B cell (primary cell): ENCODE measurements around the gene MYMK. TPM values are rescaled to one million over a fixed set of nuclear protein-coding genes. Genes with fewer than 3 reads are reported as not detected.

Experiments
- ATAC-seq: fragments of 200-7000 bp; cut with Tn5 transposase; one replicate; pipeline ENCODE4 v1.10.0; 2021; ENCODE audit warnings: low read depth, mild to moderate bottlenecking, moderate number of reproducible peaks, moderate library complexity
- CTCF ChIA-PET: fragments of 350-600 bp; sonication (Branson Sonifier 250); formaldehyde crosslinking; loops from one replicate; lab custom pipeline; 2021; ENCODE audit warnings: antibody characterized with exemption, inconsistent platforms; lab: Charles Lee
- POLR2A ChIA-PET: fragments of 350-600 bp; sonication (Branson Sonifier 250); formaldehyde crosslinking; loops from one replicate; lab custom pipeline; 2021; ENCODE audit warnings: antibody characterized with exemption; lab: Charles Lee
- DNase-seq: peaks from one replicate; pipeline ENCODE4 v3.0.0; 2013
- H2AFZ ChIP-seq: 2 replicates; pipeline ENCODE4 v1.6.1; 2012; ENCODE audit warnings: mild to moderate bottlenecking, low read depth, low read length; ENCODE audit not compliant: insufficient read depth, poor library complexity, severe bottlenecking
- H3K27ac ChIP-seq, 2 donors: 1 replicate in 1 of 2; 2 replicates in 1 of 2; pipeline ENCODE4 v1.5.1; 2012 to 2013; ENCODE audit warnings: low read length in 2 of 2, mild to moderate bottlenecking in 2 of 2, moderate library complexity in 1 of 2
- H3K27me3 ChIP-seq, 4 experiments: fragments of 200-600 bp in 1 of 4; sonication (generic) in 1 of 4; replicated peaks in 1 of 4; 1 replicate in 2 of 4; 2 replicates in 2 of 4; pipeline versions ENCODE4 v1.6.1 to v1.7.0; 2013 to 2016; ENCODE audit warnings: low read length in 3 of 4, mild to moderate bottlenecking in 2 of 4, mixed read lengths in 1 of 4, moderate library complexity in 1 of 4; ENCODE audit not compliant: insufficient read depth in 4 of 4, control insufficient read depth in 3 of 4; ENCODE audit errors: control extremely low read depth in 1 of 4
- H3K36me3 ChIP-seq, 2 experiments: replicated peaks in 1 of 2; 1 replicate in 1 of 2; 2 replicates in 1 of 2; pipeline versions ENCODE4 v1.6.1 to v1.7.1; 2013; ENCODE audit warnings: low read length in 1 of 2; ENCODE audit not compliant: insufficient read depth in 2 of 2, control insufficient read depth in 1 of 2; ENCODE audit errors: control extremely low read depth in 1 of 2, extremely low read depth in 1 of 2
- H3K4me1 ChIP-seq, 2 donors: fragments of 200-600 bp in 1 of 2; sonication (generic) in 1 of 2; 1 replicate in 1 of 2; 2 replicates in 1 of 2; pipeline versions ENCODE4 v1.5.1 to v1.6.1; 2013 to 2017; ENCODE audit warnings: low read length in 2 of 2; ENCODE audit not compliant: control insufficient read depth in 2 of 2, insufficient read depth in 2 of 2
- H3K4me2 ChIP-seq: replicated peaks from 2 replicates; pipeline ENCODE3; 2012; ENCODE audit warnings: mild to moderate bottlenecking, low read depth, low read length; ENCODE audit not compliant: poor library complexity, severe bottlenecking
- H3K4me3 ChIP-seq, 5 experiments: fragments of 200-600 bp in 1 of 5; sonication (generic) in 1 of 5; 1 replicate in 3 of 5; 2 replicates in 2 of 5; pipeline versions ENCODE4 v1.5.1 to v1.7.0; 2011 to 2016; ENCODE audit warnings: low read length in 4 of 5, mild to moderate bottlenecking in 4 of 5, low read depth in 2 of 5, control low read depth in 1 of 5, moderate library complexity in 1 of 5; ENCODE audit not compliant: insufficient read depth in 1 of 5; ENCODE audit errors: control extremely low read depth in 1 of 5, extremely low read depth in 1 of 5
- H3K79me2 ChIP-seq: fragments of 200-600 bp; sonication (generic); one replicate; pipeline ENCODE4 v1.6.0; 2016; ENCODE audit warnings: low read length; ENCODE audit not compliant: control insufficient read depth, insufficient read depth
- H3K9ac ChIP-seq: fragments of 200-600 bp; sonication (generic); 2 replicates; pipeline ENCODE4 v1.6.1; 2017; ENCODE audit warnings: mild to moderate bottlenecking, low read length, moderate library complexity
- H3K9me3 ChIP-seq, 3 donors: one replicate each; pipeline versions ENCODE4 v1.6.1 to v1.7.1; 2013; ENCODE audit warnings: low read length in 2 of 3; ENCODE audit not compliant: control insufficient read depth in 2 of 3, insufficient read depth in 1 of 3; ENCODE audit errors: control extremely low read depth in 1 of 3
- H4K20me1 ChIP-seq: 2 replicates; pipeline ENCODE4 v1.6.0; 2012; ENCODE audit warnings: mild to moderate bottlenecking, low read length; ENCODE audit not compliant: insufficient read depth, control insufficient read depth, poor library complexity, severe bottlenecking
- H3K27ac Mint-ChIP-seq: one replicate; pipeline ENCODE4 v1.8.0; 2021; ENCODE audit warnings: mixed read lengths
- H3K27me3 Mint-ChIP-seq: one replicate; pipeline ENCODE4 v1.8.0; 2021; ENCODE audit warnings: mixed read lengths
- H3K4me1 Mint-ChIP-seq: one replicate; pipeline ENCODE4 v1.8.0; 2021; ENCODE audit warnings: mixed read lengths
- H3K4me3 Mint-ChIP-seq: one replicate; pipeline ENCODE4 v1.8.0; 2021; ENCODE audit warnings: mixed read lengths
- H3K9me3 Mint-ChIP-seq: one replicate; pipeline ENCODE4 v1.8.0; 2022; ENCODE audit warnings: mixed read lengths; ENCODE audit not compliant: insufficient read depth
- EZH2 ChIP-seq: IDR thresholded peaks from 2 replicates; pipeline ENCODE4 v1.6.1; 2012; ENCODE audit warnings: borderline replicate concordance, low read depth, mild to moderate bottlenecking, moderate library complexity, low read length; ENCODE audit not compliant: insufficient read depth, poor library complexity, severe bottlenecking
- WGBS: methylation state at CpG from one replicate; pipeline ENCODE4 v1.1.5; 2013; ENCODE audit warnings: missing lambda C conversion rate; ENCODE audit not compliant: insufficient coverage; 5-methylcytosine and 5-hydroxymethylcytosine counted together
- intact Hi-C: fragments of 100-400 bp; cut with micrococcal nuclease; formaldehyde crosslinking; loops from one replicate; pipeline ENCODE4 v1.10.0; 2022
- polyA plus RNA-seq: library from polyadenylated mRNA; depleted of rRNA; stranded (reverse); fragments of >200 nt; gene quantifications from 2 replicates; pipeline ENCODE4 v1.2.3, GENCODE V29; 2012
- total RNA-seq, 2 donors: library from RNA; stranded (reverse); fragments of 120-200 nt in 1 of 2; gene quantifications; 1 replicate in 1 of 2; 2 replicates in 1 of 2; pipeline versions ENCODE4 v1.2.3 to v1.2.4, GENCODE V29; 2013 to 2022
- TF ChIP-seq, protein P1 (sequence below): fragments of 200-600 bp; IDR thresholded peaks from one replicate; pipeline ENCODE4 v1.8.0; 2022; ENCODE audit warnings: antibody characterized with exemption, mild to moderate bottlenecking

Gene MYMK
- total and polyA plus RNA-seq, 2 donors (not counting 1 experiment from before 2014, with no cell fraction given), result not detected

GRCh38 chr9:133512253-133513213 is 12.2 kb downstream of the MYMK start:
- Histone ChIP-seq H4K20me1 (no peaks in the 10 kb centered on the region), H3K4me3 (no peak overlapping the region), H3K4me2 (no peak overlapping the region), H3K9ac (no peak overlapping the region), H2AFZ (no peak overlapping the region), H3K36me3 (no peaks in the 10 kb centered on the region), H3K9me3 (peaks cover 0 to 5% (median 0%) of the 10 kb centered on the region in 3 donors), H3K79me2 (no peaks in the 10 kb centered on the region), H3K27ac (no peak overlapping the region), H3K27me3 (peaks cover 0 to 13% (median 1%) of the 10 kb centered on the region in 4 experiments), H3K4me1 (peaks cover 0 to 4% of the 10 kb centered on the region in 2 donors)
- WGBS, result 90% methylated on average over 19 of the region's 19 CpGs
- Mint-ChIP-seq H3K27ac (no peak overlapping the region), H3K27me3 (peaks cover 11% of the 10 kb centered on the region), H3K4me3 (no peak overlapping the region), H3K9me3 (no peaks in the 10 kb centered on the region), H3K4me1 (no peaks in the 10 kb centered on the region)
- intact Hi-C loops, result no loop called here
- DNase-seq (no peak), ATAC-seq (no peak)
- POLR2A ChIA-PET, result no interaction called here
- TF ChIP-seq EZH2, result no peak
- TF ChIP-seq, protein P1, sequence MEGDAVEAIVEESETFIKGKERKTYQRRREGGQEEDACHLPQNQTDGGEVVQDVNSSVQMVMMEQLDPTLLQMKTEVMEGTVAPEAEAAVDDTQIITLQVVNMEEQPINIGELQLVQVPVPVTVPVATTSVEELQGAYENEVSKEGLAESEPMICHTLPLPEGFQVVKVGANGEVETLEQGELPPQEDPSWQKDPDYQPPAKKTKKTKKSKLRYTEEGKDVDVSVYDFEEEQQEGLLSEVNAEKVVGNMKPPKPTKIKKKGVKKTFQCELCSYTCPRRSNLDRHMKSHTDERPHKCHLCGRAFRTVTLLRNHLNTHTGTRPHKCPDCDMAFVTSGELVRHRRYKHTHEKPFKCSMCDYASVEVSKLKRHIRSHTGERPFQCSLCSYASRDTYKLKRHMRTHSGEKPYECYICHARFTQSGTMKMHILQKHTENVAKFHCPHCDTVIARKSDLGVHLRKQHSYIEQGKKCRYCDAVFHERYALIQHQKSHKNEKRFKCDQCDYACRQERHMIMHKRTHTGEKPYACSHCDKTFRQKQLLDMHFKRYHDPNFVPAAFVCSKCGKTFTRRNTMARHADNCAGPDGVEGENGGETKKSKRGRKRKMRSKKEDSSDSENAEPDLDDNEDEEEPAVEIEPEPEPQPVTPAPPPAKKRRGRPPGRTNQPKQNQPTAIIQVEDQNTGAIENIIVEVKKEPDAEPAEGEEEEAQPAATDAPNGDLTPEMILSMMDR, result no peak
- CTCF ChIA-PET, result no interaction called here

DNA sequence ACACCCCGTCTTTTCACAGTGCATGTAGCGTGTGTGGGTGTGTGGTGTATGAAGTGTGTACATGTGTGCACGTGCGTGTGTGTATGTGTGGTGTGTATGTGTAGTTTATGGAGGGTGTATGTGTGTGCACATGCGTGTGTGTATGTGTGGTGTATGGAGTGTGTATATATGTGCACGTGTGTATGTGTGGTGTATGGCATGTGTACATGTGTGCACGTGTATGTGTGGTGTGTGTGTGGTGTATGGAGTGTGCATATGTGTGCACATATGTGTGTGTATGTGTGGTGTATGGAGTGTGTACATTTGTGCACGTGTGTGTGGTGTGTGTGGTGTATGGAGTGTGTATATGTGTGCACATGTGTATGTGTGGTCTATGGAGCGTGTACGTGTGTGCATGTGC is 13.2 kb downstream of the MYMK start:
- Histone ChIP-seq H3K9ac (no peak overlapping the region), H3K27me3 (peaks cover 0 to 13% (median 1%) of the 10 kb centered on the region in 4 experiments), H3K4me2 (no peak overlapping the region), H2AFZ (no peak overlapping the region), H3K4me3 (no peak overlapping the region), H4K20me1 (no peaks in the 10 kb centered on the region), H3K36me3 (no peaks in the 10 kb centered on the region), H3K9me3 (peaks cover 0 to 5% (median 0%) of the 10 kb centered on the region in 3 donors), H3K79me2 (no peaks in the 10 kb centered on the region), H3K27ac (no peak overlapping the region), H3K4me1 (peaks cover 0 to 4% of the 10 kb centered on the region in 2 donors)
- Mint-ChIP-seq H3K27ac (no peak overlapping the region), H3K4me1 (no peaks in the 10 kb centered on the region), H3K9me3 (no peaks in the 10 kb centered on the region), H3K27me3 (peaks cover 14% of the 10 kb centered on the region), H3K4me3 (no peak overlapping the region)
- intact Hi-C loops, result no loop called here
- DNase-seq (no peak), ATAC-seq (no peak)
- ChIA-PET CTCF (no interaction called here), POLR2A (no interaction called here)
- TF ChIP-seq, protein P1, result no peak
- TF ChIP-seq EZH2, result no peak
- 87% methylated on average over 10 of the region's 10 CpGs for WGBS
